CD4-positive, alpha-beta T cell treated with Interleukin-1 beta for 1 hour (primary cell): Measurements from ENCODE around the gene TBC1D24.
"Not testable (repeated sequence)": the region's sequence is repeated elsewhere in the genome, so short reads cannot be mapped to it uniquely, and the experiment has no call there.

Experiments used
- DNase-seq, 2 donors: peaks; one replicate each; pipeline ENCODE4 v3.0.0-alpha.2; 2020 to 2022

TBC1D24 gene

DNA sequence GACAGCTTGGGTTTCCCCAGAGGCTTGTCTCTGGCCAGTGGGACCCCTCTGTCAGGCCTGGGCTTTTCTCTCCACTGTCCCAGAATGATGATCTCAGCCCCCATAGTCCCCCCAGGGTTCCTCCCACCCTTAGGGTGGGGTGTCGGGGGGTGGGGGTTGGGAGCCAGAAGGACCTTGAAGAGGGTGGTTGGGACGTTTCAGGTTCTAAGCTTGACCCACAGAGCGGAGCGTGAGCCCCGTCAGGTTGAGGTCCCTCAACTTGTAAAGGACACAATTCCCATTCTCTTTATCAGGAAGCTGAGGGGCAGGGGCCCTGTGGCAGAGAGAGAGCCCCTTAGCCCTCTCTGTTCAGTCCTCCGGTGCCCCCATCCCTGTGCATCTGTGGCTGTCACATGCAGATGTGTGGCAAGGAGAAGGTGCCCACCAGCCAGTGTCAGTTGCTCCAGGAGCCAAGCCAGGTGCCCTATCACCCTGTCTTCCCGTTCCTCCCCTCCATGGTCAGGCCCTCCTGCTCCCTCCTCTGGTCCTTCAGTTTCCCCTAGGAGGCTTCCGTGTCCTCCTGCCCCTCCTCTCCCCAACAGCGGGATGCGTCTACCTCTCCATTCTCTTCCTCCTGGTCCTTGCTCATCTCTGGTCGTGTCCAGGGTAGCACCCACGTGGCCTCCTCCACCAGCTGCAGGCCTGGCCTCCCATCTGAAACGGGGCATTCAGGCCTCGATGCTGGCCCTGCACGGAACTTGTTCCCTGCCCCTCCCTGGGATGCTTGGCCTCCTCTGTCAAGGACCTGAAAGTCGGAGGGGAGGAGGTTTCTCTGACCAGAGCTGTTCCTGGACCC is 5.3 kb upstream of the TBC1D24 start:
- no peak for DNase-seq

DNA sequence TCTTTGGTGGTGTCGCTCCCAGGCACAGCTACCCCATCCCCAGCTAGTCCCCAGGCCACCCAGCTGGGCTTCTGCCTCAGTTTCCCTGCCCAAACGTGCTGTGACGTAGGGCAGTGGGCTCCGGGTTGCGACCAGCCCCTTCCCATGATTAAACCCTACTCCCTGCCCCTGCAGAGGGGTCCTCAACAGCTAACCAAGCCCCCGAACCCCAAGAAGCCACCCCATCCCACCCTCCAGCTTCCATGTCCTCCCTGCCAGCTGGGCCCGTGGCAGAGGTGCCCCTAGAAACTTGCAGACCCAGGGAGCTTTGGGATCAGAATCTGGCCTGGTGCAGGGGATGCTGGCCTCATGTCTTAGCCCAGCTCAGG is 4.7 kb upstream of the TBC1D24 start:
- DNase-seq: no peak

DNA sequence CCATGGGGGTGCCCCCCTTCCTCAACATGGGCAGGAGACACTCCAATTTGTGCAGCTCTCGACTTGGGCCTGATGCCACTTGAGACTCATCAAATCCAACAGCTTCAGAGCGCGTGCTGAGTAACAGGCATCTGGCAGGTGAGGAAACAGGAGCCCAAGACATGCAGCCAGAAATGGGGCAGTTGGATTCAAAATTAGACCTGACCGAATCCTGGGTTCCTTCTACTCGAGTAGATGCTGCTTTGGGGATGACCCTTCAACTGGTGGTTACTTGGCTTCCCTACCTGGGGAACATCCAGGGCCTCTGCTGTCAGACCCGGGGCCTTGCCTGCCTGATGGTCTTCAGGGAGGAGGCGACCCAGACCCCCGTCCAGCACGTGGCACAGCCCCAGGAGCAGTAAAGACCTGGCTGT is 4.3 kb upstream of the TBC1D24 start:
- DNase-seq: no peak

GRCh38 chr16:2471016-2471652 is 3.8 kb upstream of the TBC1D24 start, which contains the start of gene NTN3:
TSS of gene NTN3 (plus strand) at chr16:2471297. CDS start at chr16:2471702, 405 bp downstream.
- DNase-seq: no peak

DNA sequence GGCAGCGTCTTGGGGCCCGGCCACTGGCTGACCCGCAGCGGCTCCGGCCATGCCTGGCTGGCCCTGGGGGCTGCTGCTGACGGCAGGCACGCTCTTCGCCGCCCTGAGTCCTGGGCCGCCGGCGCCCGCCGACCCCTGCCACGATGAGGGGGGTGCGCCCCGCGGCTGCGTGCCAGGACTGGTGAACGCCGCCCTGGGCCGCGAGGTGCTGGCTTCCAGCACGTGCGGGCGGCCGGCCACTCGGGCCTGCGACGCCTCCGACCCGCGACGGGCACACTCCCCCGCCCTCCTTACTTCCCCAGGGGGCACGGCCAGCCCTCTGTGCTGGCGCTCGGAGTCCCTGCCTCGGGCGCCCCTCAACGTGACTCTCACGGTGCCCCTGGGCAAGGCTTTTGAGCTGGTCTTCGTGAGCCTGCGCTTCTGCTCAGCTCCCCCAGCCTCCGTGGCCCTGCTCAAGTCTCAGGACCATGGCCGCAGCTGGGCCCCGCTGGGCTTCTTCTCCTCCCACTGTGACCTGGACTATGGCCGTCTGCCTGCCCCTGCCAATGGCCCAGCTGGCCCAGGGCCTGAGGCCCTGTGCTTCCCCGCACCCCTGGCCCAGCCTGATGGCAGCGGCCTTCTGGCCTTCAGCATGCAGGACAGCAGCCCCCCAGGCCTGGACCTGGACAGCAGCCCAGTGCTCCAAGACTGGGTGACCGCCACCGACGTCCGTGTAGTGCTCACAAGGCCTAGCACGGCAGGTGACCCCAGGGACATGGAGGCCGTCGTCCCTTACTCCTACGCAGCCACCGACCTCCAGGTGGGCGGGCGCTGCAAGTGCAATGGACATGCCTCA is 3.1 kb upstream of the TBC1D24 start:
- no peak for DNase-seq

GRCh38 chr16:2472488-2472864 is 2.5 kb upstream of the TBC1D24 start:
- no peak for DNase-seq

GRCh38 chr16:2472885-2473445 is 2.0 kb upstream of the TBC1D24 start:
- DNase-seq: no peak

- peak in 1 of 2 donors; percentile 38 for DNase-seq
Measured at GRCh38 chr16:2473446-2473926, 1.4 kb upstream of the TBC1D24 start.

GRCh38 chr16:2473999-2474876 is 689 bp upstream of the TBC1D24 start:
- DNase-seq: peak; percentile 65 to 69

GRCh38 chr16:2475413-2476344 is 752 bp downstream of the TBC1D24 start:
- peak; percentile 19 to 36 for DNase-seq

GRCh38 chr16:2476345-2476720 is 1.4 kb downstream of the TBC1D24 start:
- no peak for DNase-seq

GRCh38 chr16:2476741-2477140 is 1.8 kb downstream of the TBC1D24 start:
- DNase-seq: no peak

- DNase-seq: no peak
Measured at GRCh38 chr16:2477327-2477726, 2.4 kb downstream of the TBC1D24 start.

GRCh38 chr16:2478279-2478678 is 3.4 kb downstream of the TBC1D24 start:
- no peak for DNase-seq

- DNase-seq: not testable (repeated sequence)
Measured at GRCh38 chr16:2479996-2480395, 5.1 kb downstream of the TBC1D24 start.

DNA sequence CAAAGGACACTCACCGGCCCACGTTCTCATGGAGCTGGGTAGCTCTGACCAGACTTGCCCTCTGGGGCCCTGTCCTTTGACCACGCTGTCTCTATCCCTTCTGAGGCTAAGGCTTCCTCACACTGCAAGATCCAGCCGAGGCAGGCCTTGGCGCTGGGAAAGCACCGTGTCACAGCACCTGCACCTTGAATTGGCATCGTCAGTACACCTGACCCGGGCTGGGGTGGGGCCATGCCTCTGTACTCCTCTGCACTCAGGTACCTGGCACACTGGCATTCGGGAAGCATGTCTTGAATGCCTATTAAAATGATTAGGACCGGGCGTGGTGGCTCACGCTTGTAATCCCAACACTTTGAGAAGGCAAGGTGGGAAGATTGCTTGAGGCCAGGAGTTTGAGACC is 6.0 kb downstream of the TBC1D24 start:
- no peak for DNase-seq

- DNase-seq: no peak
Measured at GRCh38 chr16:2481676-2482075, 6.7 kb downstream of the TBC1D24 start.

DNA sequence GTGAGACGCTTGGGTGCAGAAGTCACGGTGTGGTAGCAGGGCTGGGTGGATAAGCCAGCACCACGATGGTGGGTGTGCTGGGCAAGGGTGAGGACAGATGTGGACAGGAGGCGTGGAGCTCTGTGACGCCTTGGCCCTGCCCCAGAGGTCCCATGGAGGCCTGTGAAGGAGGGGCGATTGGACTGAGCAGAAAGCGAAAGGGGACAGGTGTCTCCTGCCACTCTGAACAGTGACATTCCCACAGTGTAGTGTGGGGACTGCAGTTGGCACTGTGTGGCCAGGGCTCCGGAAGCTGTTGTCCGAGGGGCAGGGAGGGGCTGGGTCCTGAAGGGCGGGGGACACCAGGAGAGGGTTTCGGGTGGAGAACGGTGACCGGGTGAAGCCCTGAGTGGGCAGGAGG is 7.3 kb downstream of the TBC1D24 start:
- DNase-seq: no peak

- DNase-seq: no peak
Measured at GRCh38 chr16:2482708-2483534, 8.0 kb downstream of the TBC1D24 start.
